Fibroblast of lung (primary cell): ENCODE measurements around the gene HTRA3.

Source experiments
- EZH2 ChIP-seq: IDR thresholded peaks from 2 replicates; pipeline ENCODE4 v1.5.1; 2012; ENCODE audit warnings: low read length, control low read depth, mild to moderate bottlenecking; ENCODE audit errors: missing control alignments
- TF ChIP-seq, protein P1 (sequence below), 2 donors: IDR thresholded peaks in 1 of 2; conservative IDR thresholded peaks in 1 of 2; 1 replicate in 1 of 2; 2 replicates in 1 of 2; pipeline ENCODE4 v1.5.1; 2011 to 2012; ENCODE audit warnings: low read length in 2 of 2, control low read depth in 1 of 2, inconsistent platforms in 1 of 2, low read depth in 1 of 2, mild to moderate bottlenecking in 1 of 2

DNA sequence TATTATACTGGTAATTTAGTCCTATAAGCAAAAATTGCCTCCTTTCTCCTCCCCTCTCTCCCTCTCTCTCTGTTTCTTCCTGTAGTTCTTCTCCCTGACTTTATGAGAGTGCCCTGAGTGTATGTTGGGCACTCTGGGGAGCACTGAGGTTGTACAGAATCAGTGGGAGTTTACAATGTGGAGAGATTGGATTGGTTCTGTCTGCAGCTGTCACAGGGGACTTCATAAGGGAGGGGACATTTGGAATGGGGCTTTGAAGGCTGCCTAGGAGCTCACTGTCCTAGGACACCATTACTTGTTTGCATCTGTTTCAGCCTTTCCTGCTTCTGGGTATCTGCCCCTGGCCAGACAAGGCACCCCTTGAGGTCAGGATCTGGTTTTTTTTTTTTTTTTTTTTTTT lies 47.6 kb upstream of the HTRA3 start:
- TF ChIP-seq, protein P1, sequence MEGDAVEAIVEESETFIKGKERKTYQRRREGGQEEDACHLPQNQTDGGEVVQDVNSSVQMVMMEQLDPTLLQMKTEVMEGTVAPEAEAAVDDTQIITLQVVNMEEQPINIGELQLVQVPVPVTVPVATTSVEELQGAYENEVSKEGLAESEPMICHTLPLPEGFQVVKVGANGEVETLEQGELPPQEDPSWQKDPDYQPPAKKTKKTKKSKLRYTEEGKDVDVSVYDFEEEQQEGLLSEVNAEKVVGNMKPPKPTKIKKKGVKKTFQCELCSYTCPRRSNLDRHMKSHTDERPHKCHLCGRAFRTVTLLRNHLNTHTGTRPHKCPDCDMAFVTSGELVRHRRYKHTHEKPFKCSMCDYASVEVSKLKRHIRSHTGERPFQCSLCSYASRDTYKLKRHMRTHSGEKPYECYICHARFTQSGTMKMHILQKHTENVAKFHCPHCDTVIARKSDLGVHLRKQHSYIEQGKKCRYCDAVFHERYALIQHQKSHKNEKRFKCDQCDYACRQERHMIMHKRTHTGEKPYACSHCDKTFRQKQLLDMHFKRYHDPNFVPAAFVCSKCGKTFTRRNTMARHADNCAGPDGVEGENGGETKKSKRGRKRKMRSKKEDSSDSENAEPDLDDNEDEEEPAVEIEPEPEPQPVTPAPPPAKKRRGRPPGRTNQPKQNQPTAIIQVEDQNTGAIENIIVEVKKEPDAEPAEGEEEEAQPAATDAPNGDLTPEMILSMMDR (conservative IDR thresholded peaks at IDR 0.05 in 1 of 2, IDR thresholded peaks at IDR 0.05 in 1 of 2; ENCODE audit: low read depth in 1 of 2, low read length in 2 of 2): no peak
- no peak for TF ChIP-seq EZH2
